Bronchial epithelial cell (primary cell): Measurements from ENCODE around the gene SMC1A. TPM values are rescaled to one million over a fixed set of nuclear protein-coding genes. Genes with fewer than 3 reads are reported as not detected.
"Not testable (repeated sequence)": the region's sequence is repeated elsewhere in the genome, so short reads cannot be mapped to it uniquely, and the experiment has no call there.

Source experiments
- DNase-seq: peaks from one replicate; pipeline ENCODE4 v3.0.0-alpha.2; 2010; ENCODE audit warnings: low read depth
- FAIRE-seq: peaks from 2 replicates; lab custom pipeline; 2011; peaks lifted over from hg19 to GRCh38; lab: Jason Lieb, UNC
- H3K27me3 ChIP-seq: 2 replicates; pipeline ENCODE4 v1.5.1; 2011; ENCODE audit warnings: low read length; ENCODE audit not compliant: control insufficient read depth, insufficient read depth
- H3K36me3 ChIP-seq: 2 replicates; pipeline ENCODE4 v1.5.1; 2011; ENCODE audit warnings: low read length; ENCODE audit not compliant: control insufficient read depth, insufficient read depth
- H3K4me3 ChIP-seq: 2 replicates; pipeline ENCODE4 v1.5.1; 2011; ENCODE audit warnings: mild to moderate bottlenecking, low read depth, low read length, control low read depth
- CTCF ChIP-seq: IDR thresholded peaks from 2 replicates; pipeline ENCODE4 v1.5.1; 2011; ENCODE audit warnings: mild to moderate bottlenecking, moderate library complexity, low read length, control low read depth, inconsistent platforms; ENCODE audit not compliant: insufficient read depth, severe bottlenecking
- total RNA-seq: library from RNA; depleted of rRNA; stranded (reverse); fragments of >200 nt; gene quantifications from 2 replicates; pipeline ENCODE4 v1.2.1, GENCODE V29; 2014

The SMC1A gene
- 9.0 and 15.0 TPM in 2 replicates for total RNA-seq

GRCh38 chrX:53422086-53422860 is at the start of gene SMC1A:
Gene SMC1A, minus strand, starts transcription at chrX:53422654. Its CDS starts 54 bp downstream, at chrX:53422600.
- FAIRE-seq (peak; percentile 90), DNase-seq (peak; percentile 93)
- Histone ChIP-seq H3K36me3 (no peaks in the 10 kb centered on the region), H3K4me3 (peak within 1 kb of the TSS; percentile 72), H3K27me3 (no peaks in the 10 kb centered on the region)
- TF ChIP-seq CTCF: no peak

DNA sequence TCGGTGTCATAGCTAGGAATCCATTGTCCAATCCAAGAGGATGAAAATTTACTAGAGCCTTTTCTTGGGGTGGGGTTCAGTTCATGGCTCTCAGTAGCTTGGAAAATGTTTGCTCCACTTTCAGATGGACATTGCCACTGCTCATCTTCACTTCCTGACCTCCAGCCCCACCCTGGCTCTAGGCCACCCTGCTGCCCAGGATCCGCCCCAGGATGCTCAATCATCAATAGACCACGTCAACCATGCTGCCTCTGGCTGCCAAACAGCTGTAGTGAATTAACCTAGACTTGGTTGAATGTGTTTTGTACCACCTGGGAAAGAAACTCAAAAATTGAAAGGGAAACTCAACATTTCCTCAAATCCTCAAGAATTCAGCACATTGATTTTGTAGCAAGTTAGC is 48.9 kb upstream of the SMC1A start:
- H3K36me3 ChIP-seq: no peaks in the 10 kb centered on the region
- no peaks in the 10 kb centered on the region for H3K27me3 ChIP-seq
- TF ChIP-seq CTCF: no peak
- no peak for DNase-seq
- no peak for FAIRE-seq
- H3K4me3 ChIP-seq: no peak overlapping the region

DNA sequence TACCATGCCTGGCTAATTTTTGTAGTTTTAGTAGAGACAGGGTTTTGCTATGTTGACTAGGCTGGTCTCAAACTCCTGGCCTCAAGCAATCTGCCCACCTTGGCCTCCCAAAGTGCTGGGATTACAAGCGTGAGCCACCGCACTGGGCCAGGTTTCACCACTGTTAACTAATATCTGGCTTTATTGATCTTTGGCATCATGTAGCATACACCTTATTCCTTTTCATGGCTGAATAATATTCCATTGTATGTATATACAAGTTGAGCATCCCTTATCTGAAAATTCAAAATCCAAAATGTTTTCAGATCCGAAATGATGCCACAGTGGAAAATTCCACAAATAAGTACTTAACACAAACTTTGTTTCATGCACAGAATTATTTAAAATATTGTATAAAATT is 46.2 kb upstream of the SMC1A start:
- not testable (repeated sequence) for FAIRE-seq, H3K27me3 ChIP-seq, H3K36me3 ChIP-seq, DNase-seq, H3K4me3 ChIP-seq

- no peak for DNase-seq
- Histone ChIP-seq H3K4me3 (no peak overlapping the region), H3K36me3 (no peaks in the 10 kb centered on the region), H3K27me3 (no peaks in the 10 kb centered on the region)
- TF ChIP-seq CTCF: no peak
- no peak for FAIRE-seq
Measured at GRCh38 chrX:53458082-53458481, 35.6 kb upstream of the SMC1A start.

- Histone ChIP-seq H3K27me3 (no peaks in the 10 kb centered on the region), H3K36me3 (no peaks in the 10 kb centered on the region), H3K4me3 (no peak overlapping the region)
- DNase-seq (peak; percentile 83), FAIRE-seq (no peak)
- no peak for TF ChIP-seq CTCF
Measured at GRCh38 chrX:53456254-53456653, 33.8 kb upstream of the SMC1A start.

GRCh38 chrX:53452812-53453211 is 30.4 kb upstream of the SMC1A start:
- Histone ChIP-seq H3K27me3 (no peaks in the 10 kb centered on the region), H3K36me3 (no peaks in the 10 kb centered on the region), H3K4me3 (no peak overlapping the region)
- FAIRE-seq: no peak
- no peak for TF ChIP-seq CTCF
- no peak for DNase-seq
